OCI-LY7 (cell line): Measurements from ENCODE around the gene TAF1B. TPM values are rescaled to one million over a fixed set of nuclear protein-coding genes. Genes with fewer than 3 reads are reported as not detected.

Experiments
- total RNA-seq, 2 experiments: library from RNA; depleted of rRNA in 1 of 2; stranded (reverse); fragments of >200 nt in 1 of 2; shearing (Covaris generic) in 1 of 2; gene quantifications; 2 replicates each; pipeline ENCODE4 v1.2.3, GENCODE V29; 2014 to 2022

Gene TAF1B
- total RNA-seq, 2 experiments from 2014 or later = 25.1 to 35.3 TPM

Other genes starting within 250 kb of the TAF1B start
- 152 and 181 TPM in 2 replicates for gene YWHAQ, start 212.5 kb upstream of the TAF1B start, total RNA-seq (2014; rRNA removed; shearing (Covaris generic))
- 252 and 268 TPM in 2 replicates for gene YWHAQ, start 212.5 kb upstream of the TAF1B start, total RNA-seq (2022)
- 0.19 and 2.4 TPM in 2 replicates for gene GRHL1, start 108.2 kb downstream of the TAF1B start, total RNA-seq (2014; rRNA removed; shearing (Covaris generic))
- gene GRHL1, start 108.2 kb downstream of the TAF1B start, total RNA-seq (2022) = 1.2 and 2.5 TPM in 2 replicates
- 6.3 and 6.5 TPM in 2 replicates for gene KLF11, start 200.1 kb downstream of the TAF1B start, total RNA-seq (2014; rRNA removed; shearing (Covaris generic))
- gene KLF11, start 200.1 kb downstream of the TAF1B start, total RNA-seq (2022) = 14.9 and 15.8 TPM in 2 replicates
- not detected in 2 replicates for gene CYS1, start 236.9 kb downstream of the TAF1B start, total RNA-seq (2014; rRNA removed; shearing (Covaris generic))
- gene CYS1, start 236.9 kb downstream of the TAF1B start, total RNA-seq (2022) = 0.17 and 0.68 TPM in 2 replicates